Neuronal stem cell (in vitro differentiated cells): Measurements from ENCODE around the gene COL5A1.
A peak's percentile ranks its signal among the peaks of the same experiment; 100 is the strongest.

Experiments
- DNase-seq: peaks from one replicate; pipeline ENCODE4 v3.0.0-alpha.2; 2013; ENCODE audit warnings: low spot score
- H2AFZ ChIP-seq: one replicate; pipeline ENCODE4 v1.6.1; 2013; ENCODE audit warnings: mild to moderate bottlenecking, low read length, inconsistent platforms
- H2AK5ac ChIP-seq: 2 replicates; pipeline ENCODE4 v1.6.1; 2013; ENCODE audit warnings: low read depth, mild to moderate bottlenecking, inconsistent platforms, low read length, moderate library complexity, mixed read lengths
- H2BK120ac ChIP-seq: 2 replicates; pipeline ENCODE4 v1.6.1; 2013; ENCODE audit warnings: low read depth, mild to moderate bottlenecking, inconsistent platforms, low read length, moderate library complexity, mixed read lengths
- H2BK12ac ChIP-seq: one replicate; pipeline ENCODE4 v1.6.1; 2013; ENCODE audit warnings: low read length, inconsistent platforms
- H2BK15ac ChIP-seq: 2 replicates; pipeline ENCODE4 v1.6.1; 2013; ENCODE audit warnings: mild to moderate bottlenecking, low read length, inconsistent platforms, mixed read lengths
- H2BK5ac ChIP-seq: one replicate; pipeline ENCODE4 v1.6.1; 2013; ENCODE audit warnings: inconsistent platforms, mild to moderate bottlenecking, low read length, moderate library complexity
- H3K14ac ChIP-seq: one replicate; pipeline ENCODE4 v1.6.1; 2013; ENCODE audit warnings: low read length, inconsistent platforms
- H3K18ac ChIP-seq: 2 replicates; pipeline ENCODE4 v1.6.1; 2013; ENCODE audit warnings: low read length, inconsistent platforms
- H3K23ac ChIP-seq: 2 replicates; pipeline ENCODE4 v1.6.1; 2013; ENCODE audit warnings: low read depth, mild to moderate bottlenecking, mixed read lengths, low read length, inconsistent platforms; ENCODE audit not compliant: poor library complexity
- H3K27ac ChIP-seq: replicated peaks from 3 replicates; pipeline ENCODE4 v1.5.1; 2013; ENCODE audit warnings: low read length, inconsistent platforms
- H3K27me3 ChIP-seq, 3 experiments: 2 replicates each; pipeline ENCODE4 v1.6.1; 2013; ENCODE audit warnings: low read length in 3 of 3, mild to moderate bottlenecking in 2 of 3, inconsistent platforms in 1 of 3, low read depth in 1 of 3, mixed read lengths in 1 of 3, moderate library complexity in 1 of 3; ENCODE audit not compliant: control insufficient read depth in 3 of 3, insufficient read depth in 3 of 3
- H3K36me3 ChIP-seq, 2 donors: replicated peaks in 1 of 2; 2 replicates each; pipeline ENCODE4 v1.6.1; 2013; ENCODE audit warnings: low read length in 2 of 2; ENCODE audit not compliant: control insufficient read depth in 2 of 2, insufficient read depth in 2 of 2
- H3K4ac ChIP-seq: 2 replicates; pipeline ENCODE4 v1.6.1; 2013; ENCODE audit warnings: inconsistent platforms, mild to moderate bottlenecking, low read length, moderate library complexity
- H3K4me1 ChIP-seq, 2 donors: 1 replicate in 1 of 2; 2 replicates in 1 of 2; pipeline ENCODE4 v1.6.1; 2013; ENCODE audit warnings: low read length in 2 of 2, low read depth in 1 of 2; ENCODE audit not compliant: control insufficient read depth in 2 of 2, insufficient read depth in 1 of 2
- H3K4me2 ChIP-seq: one replicate; pipeline ENCODE4 v1.6.1; 2013; ENCODE audit warnings: mild to moderate bottlenecking, low read length, inconsistent platforms; ENCODE audit not compliant: insufficient read depth, poor library complexity, severe bottlenecking
- H3K4me3 ChIP-seq, 2 donors: 2 replicates each; pipeline ENCODE4 v1.5.1; 2013; ENCODE audit warnings: low read length in 2 of 2, mild to moderate bottlenecking in 2 of 2, inconsistent platforms in 1 of 2, moderate library complexity in 1 of 2
- H3K79me1 ChIP-seq: one replicate; pipeline ENCODE4 v1.6.1; 2013; ENCODE audit warnings: low read depth, mild to moderate bottlenecking, inconsistent platforms, low read length, moderate library complexity
- H3K9ac ChIP-seq: one replicate; pipeline ENCODE4 v1.6.1; 2013; ENCODE audit warnings: mild to moderate bottlenecking, low read depth, low read length, inconsistent platforms; ENCODE audit not compliant: poor library complexity
- H3K9me3 ChIP-seq, 2 donors: replicated peaks in 1 of 2; 2 replicates each; pipeline versions ENCODE3 to v1.6.1; 2013; ENCODE audit warnings: low read length in 2 of 2, mild to moderate bottlenecking in 2 of 2, inconsistent platforms in 1 of 2, low read depth in 1 of 2, mixed read lengths in 1 of 2, moderate library complexity in 1 of 2; ENCODE audit not compliant: control insufficient read depth in 2 of 2, insufficient read depth in 1 of 2
- H4K8ac ChIP-seq: one replicate; pipeline ENCODE4 v1.6.1; 2013; ENCODE audit warnings: low read depth, mild to moderate bottlenecking, inconsistent platforms, low read length, moderate library complexity
- H4K91ac ChIP-seq: one replicate; pipeline ENCODE4 v1.6.1; 2013; ENCODE audit warnings: low read length, low read depth, mild to moderate bottlenecking, inconsistent platforms; ENCODE audit not compliant: poor library complexity
- WGBS, 2 donors: extraction: QIAGEN DNeasy Blood & Tissue Kit; methylation state at CpG; one replicate each; pipeline ENCODE4 v1.1.7; 2013; ENCODE audit warnings: missing lambda C conversion rate in 2 of 2, mixed read lengths in 1 of 2; ENCODE audit not compliant: insufficient read length in 2 of 2, insufficient replicate concordance in 1 of 2; ENCODE audit errors: extremely low coverage in 2 of 2; 5-methylcytosine and 5-hydroxymethylcytosine counted together

The COL5A1 gene

GRCh38 chr9:134847752-134848432, 206.3 kb downstream of the COL5A1 start:
- no peak for DNase-seq
- peaks cover 0 to 8% of the 10 kb centered on the region in 2 donors for H3K9me3 ChIP-seq
- H3K27me3 ChIP-seq = peaks cover 0 to 4% (median 0%) of the 10 kb centered on the region in 3 experiments
- H2BK5ac ChIP-seq = peak overlapping the region; percentile 66
- peak overlapping the region; percentile 59 for H3K18ac ChIP-seq
- H3K79me1 ChIP-seq = peaks cover 6% of the 10 kb centered on the region
- peak overlapping the region; percentile 56 for H3K14ac ChIP-seq
- peak overlapping the region in 1 of 2 donors; percentile 47 for H3K4me3 ChIP-seq
- no peak overlapping the region for H2BK15ac ChIP-seq
- H4K91ac ChIP-seq = no peak overlapping the region
- H3K4me1 ChIP-seq = peaks cover 0 to 2% of the 10 kb centered on the region in 2 donors
- peak overlapping the region; percentile 73 for H2BK12ac ChIP-seq
- no peak overlapping the region for H3K4me2 ChIP-seq
- no peak overlapping the region for H3K9ac ChIP-seq
- H3K23ac ChIP-seq = peak overlapping the region; percentile 68
- WGBS, 2 donors = no CpG with 5 or more reads among the region's 16 CpGs
- H2BK120ac ChIP-seq = peak overlapping the region; percentile 87
- H2AK5ac ChIP-seq = peak overlapping the region; percentile 75
- no peak overlapping the region for H2AFZ ChIP-seq
- no peak overlapping the region for H3K27ac ChIP-seq
- no peak overlapping the region for H3K4ac ChIP-seq
- no peaks in the 10 kb centered on the region for H3K36me3 ChIP-seq
- H4K8ac ChIP-seq = no peak overlapping the region

- no CpG with 5 or more reads among the region's 10 CpGs for WGBS, 2 donors
- peak overlapping the region; percentile 66 for H2BK5ac ChIP-seq
- no peak overlapping the region for H2BK12ac ChIP-seq
Measured at GRCh38 chr9:134848504-134848903, 206.9 kb downstream of the COL5A1 start.

GRCh38 chr9:134850611-134851010, 209.0 kb downstream of the COL5A1 start:
- no CpG with 5 or more reads among the region's 9 CpGs for WGBS, 2 donors
- peaks cover 3% of the 10 kb centered on the region for H3K79me1 ChIP-seq

More at GRCh38 chr9:134848504-134848903, 206.9 kb downstream of the COL5A1 start:
- Histone ChIP-seq H2BK120ac (no peak overlapping the region), H3K27me3 (peaks cover 0 to 4% (median 0%) of the 10 kb centered on the region in 3 experiments), H3K18ac (no peak overlapping the region), H3K4me3 (peak overlapping the region in 1 of 2 donors; percentile 47), H3K9ac (no peak overlapping the region), H3K9me3 (peaks cover 0 to 8% of the 10 kb centered on the region in 2 donors), H3K36me3 (no peaks in the 10 kb centered on the region), H4K91ac (no peak overlapping the region), H2BK15ac (no peak overlapping the region), H3K14ac (no peak overlapping the region), H3K4me2 (no peak overlapping the region), H3K23ac (no peak overlapping the region), H3K79me1 (peaks cover 6% of the 10 kb centered on the region), H4K8ac (no peak overlapping the region), H3K27ac (no peak overlapping the region), H2AFZ (no peak overlapping the region), H2AK5ac (no peak overlapping the region), H3K4ac (no peak overlapping the region), H3K4me1 (peaks cover 0 to 2% of the 10 kb centered on the region in 2 donors)
- no peak for DNase-seq

GRCh38 chr9:134851020-134851419, 209.4 kb downstream of the COL5A1 start:
- WGBS, 2 donors = no CpG with 5 or more reads among the region's 12 CpGs
- no peak for DNase-seq
- Histone ChIP-seq H3K23ac (no peak overlapping the region), H3K9ac (peak overlapping the region; percentile 44), H2BK5ac (no peak overlapping the region), H3K9me3 (peaks cover 0 to 8% of the 10 kb centered on the region in 2 donors), H2BK15ac (no peak overlapping the region), H4K8ac (no peak overlapping the region), H3K27me3 (no peaks in the 10 kb centered on the region), H3K27ac (no peak overlapping the region), H3K4ac (no peak overlapping the region), H4K91ac (no peak overlapping the region), H2BK12ac (no peak overlapping the region), H3K4me1 (peaks cover 0 to 2% of the 10 kb centered on the region in 2 donors), H3K4me2 (no peak overlapping the region), H3K14ac (no peak overlapping the region), H2AFZ (no peak overlapping the region), H3K4me3 (no peak overlapping the region), H3K36me3 (no peaks in the 10 kb centered on the region), H2AK5ac (no peak overlapping the region), H2BK120ac (no peak overlapping the region), H3K18ac (peak overlapping the region; percentile 38), H3K79me1 (peaks cover 3% of the 10 kb centered on the region)

More at GRCh38 chr9:134850611-134851010, 209.0 kb downstream of the COL5A1 start:
- Histone ChIP-seq H3K14ac (no peak overlapping the region), H3K4me2 (no peak overlapping the region), H2BK120ac (no peak overlapping the region), H4K8ac (no peak overlapping the region), H2BK5ac (no peak overlapping the region), H3K23ac (no peak overlapping the region), H3K27me3 (no peaks in the 10 kb centered on the region), H3K4ac (no peak overlapping the region), H3K27ac (no peak overlapping the region), H3K36me3 (no peaks in the 10 kb centered on the region), H3K4me1 (peaks cover 0 to 2% of the 10 kb centered on the region in 2 donors), H3K4me3 (no peak overlapping the region), H2BK12ac (no peak overlapping the region), H2AK5ac (peak overlapping the region; percentile 21), H3K9me3 (peaks cover 0 to 8% of the 10 kb centered on the region in 2 donors), H2AFZ (no peak overlapping the region), H3K9ac (no peak overlapping the region), H4K91ac (no peak overlapping the region), H3K18ac (no peak overlapping the region), H2BK15ac (no peak overlapping the region)
- no peak for DNase-seq
